ENCODE measurements around the gene PRTG.
"Not testable (repeated sequence)": the region's sequence is repeated elsewhere in the genome, so short reads cannot be mapped to it uniquely, and the experiment has no call there.

Gene PRTG

GRCh38 chr15:55737373-55737772, 5.6 kb downstream of the PRTG start:
- peaks cover 8% of the 10 kb centered on the region for H3K27me3 Mint-ChIP-seq
- no peak overlapping the region for H3K4me3 Mint-ChIP-seq
- H3K9me3 Mint-ChIP-seq: no peaks in the 10 kb centered on the region
- H3K27ac Mint-ChIP-seq: no peak overlapping the region
- ATAC-seq (ENCODE audit: low read depth) (no peak), DNase-seq (ENCODE audit: low spot score in 2 of 2) (no peak)
- no peaks in the 10 kb centered on the region for H3K4me1 Mint-ChIP-seq
- H3K36me3 Mint-ChIP-seq: no peaks in the 10 kb centered on the region

GRCh38 chr15:55736756-55737155, 6.2 kb downstream of the PRTG start:
- H3K36me3 Mint-ChIP-seq: no peaks in the 10 kb centered on the region
- H3K27ac Mint-ChIP-seq: no peak overlapping the region
- no peak for ATAC-seq (ENCODE audit: low read depth)
- H3K9me3 Mint-ChIP-seq: no peaks in the 10 kb centered on the region
- no peak overlapping the region for H3K4me3 Mint-ChIP-seq
- no peaks in the 10 kb centered on the region for H3K4me1 Mint-ChIP-seq
- H3K27me3 Mint-ChIP-seq: peaks cover 8% of the 10 kb centered on the region
- DNase-seq (ENCODE audit: low spot score in 2 of 2): no peak

DNA sequence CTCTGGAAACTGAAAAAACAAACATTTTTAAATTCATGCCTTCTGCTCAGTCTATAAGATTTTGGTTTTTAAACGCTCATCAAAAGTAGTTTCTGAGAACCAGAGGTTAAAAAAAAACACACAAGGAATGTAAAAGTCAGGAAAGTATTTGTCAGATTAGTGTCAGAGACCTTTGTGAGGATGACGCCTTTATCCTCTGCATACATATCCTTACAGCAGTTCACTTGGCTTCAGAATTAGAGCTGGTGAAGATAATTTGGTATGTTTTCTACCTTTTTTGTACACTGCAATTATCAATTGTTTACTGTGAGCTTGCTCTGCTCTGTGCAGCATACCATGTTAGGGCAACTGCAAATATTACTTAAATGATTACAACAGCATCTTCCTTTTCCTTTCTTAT, 8.3 kb downstream of the PRTG start:
- peaks cover 9% of the 10 kb centered on the region for H3K27me3 Mint-ChIP-seq
- no peak overlapping the region for H3K4me3 Mint-ChIP-seq
- ATAC-seq (ENCODE audit: low read depth): no peak
- no peak overlapping the region for H3K27ac Mint-ChIP-seq
- DNase-seq (ENCODE audit: low spot score in 2 of 2): no peak
- no peaks in the 10 kb centered on the region for H3K36me3 Mint-ChIP-seq
- H3K9me3 Mint-ChIP-seq: no peaks in the 10 kb centered on the region
- H3K4me1 Mint-ChIP-seq: no peaks in the 10 kb centered on the region

- ATAC-seq (ENCODE audit: low read depth); H3K27me3 Mint-ChIP-seq; H3K9me3 Mint-ChIP-seq; DNase-seq (ENCODE audit: low spot score in 2 of 2); H3K27ac Mint-ChIP-seq; H3K36me3 Mint-ChIP-seq; H3K4me1 Mint-ChIP-seq; H3K4me3 Mint-ChIP-seq: not testable (repeated sequence)
Observed at GRCh38 chr15:55733461-55733860, 9.5 kb downstream of the PRTG start.

- Mint-ChIP-seq H3K4me3 (no peak overlapping the region), H3K4me1 (no peaks in the 10 kb centered on the region), H3K27ac (no peak overlapping the region), H3K9me3 (peaks cover 3% of the 10 kb centered on the region), H3K27me3 (peaks cover 17% of the 10 kb centered on the region), H3K36me3 (peaks cover 7% of the 10 kb centered on the region)
- ATAC-seq (ENCODE audit: low read depth) (no peak), DNase-seq (ENCODE audit: low spot score in 2 of 2) (no peak)
Observed at GRCh38 chr15:55721554-55722185, 21.3 kb downstream of the PRTG start.

GRCh38 chr15:55715355-55716076, 27.4 kb downstream of the PRTG start:
- peaks cover 9% of the 10 kb centered on the region for H3K27me3 Mint-ChIP-seq
- no peak overlapping the region for H3K27ac Mint-ChIP-seq
- ATAC-seq (ENCODE audit: low read depth): no peak
- H3K4me1 Mint-ChIP-seq: no peaks in the 10 kb centered on the region
- no peak for DNase-seq (ENCODE audit: low spot score in 2 of 2)
- H3K9me3 Mint-ChIP-seq: no peaks in the 10 kb centered on the region
- H3K4me3 Mint-ChIP-seq: no peak overlapping the region
- peaks cover 4% of the 10 kb centered on the region for H3K36me3 Mint-ChIP-seq

- Mint-ChIP-seq H3K4me1 (no peaks in the 10 kb centered on the region), H3K27ac (no peak overlapping the region), H3K36me3 (peaks cover 3% of the 10 kb centered on the region), H3K4me3 (no peak overlapping the region), H3K27me3 (peaks cover 8% of the 10 kb centered on the region), H3K9me3 (no peaks in the 10 kb centered on the region)
- DNase-seq (ENCODE audit: low spot score in 2 of 2) (no peak), ATAC-seq (ENCODE audit: low read depth) (no peak)
Observed at GRCh38 chr15:55714064-55714463, 28.9 kb downstream of the PRTG start.

DNA sequence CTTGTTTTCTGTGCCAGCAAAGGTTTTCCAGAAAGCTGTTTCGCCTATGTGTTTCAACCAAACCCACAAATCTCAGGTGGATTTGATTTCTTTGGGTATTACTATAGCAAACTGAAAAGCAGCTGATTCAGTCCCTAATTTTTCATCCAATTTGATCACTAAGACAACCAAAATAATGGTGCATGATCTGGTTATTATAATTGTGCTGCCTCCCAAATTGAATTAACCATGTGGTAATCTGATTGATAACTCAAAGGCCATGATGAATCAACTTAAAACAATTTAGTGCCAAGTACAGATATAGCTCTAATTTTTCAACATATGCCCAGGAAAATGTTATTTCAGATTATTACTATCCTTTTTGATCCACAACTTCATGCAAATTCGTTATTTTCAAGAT, 30.6 kb downstream of the PRTG start:
- no peak for DNase-seq (ENCODE audit: low spot score in 2 of 2)
- Mint-ChIP-seq H3K4me1 (no peaks in the 10 kb centered on the region), H3K36me3 (no peaks in the 10 kb centered on the region), H3K27me3 (peaks cover 2% of the 10 kb centered on the region), H3K27ac (no peak overlapping the region), H3K4me3 (no peak overlapping the region), H3K9me3 (no peaks in the 10 kb centered on the region)
- no peak for ATAC-seq (ENCODE audit: low read depth)

DNA sequence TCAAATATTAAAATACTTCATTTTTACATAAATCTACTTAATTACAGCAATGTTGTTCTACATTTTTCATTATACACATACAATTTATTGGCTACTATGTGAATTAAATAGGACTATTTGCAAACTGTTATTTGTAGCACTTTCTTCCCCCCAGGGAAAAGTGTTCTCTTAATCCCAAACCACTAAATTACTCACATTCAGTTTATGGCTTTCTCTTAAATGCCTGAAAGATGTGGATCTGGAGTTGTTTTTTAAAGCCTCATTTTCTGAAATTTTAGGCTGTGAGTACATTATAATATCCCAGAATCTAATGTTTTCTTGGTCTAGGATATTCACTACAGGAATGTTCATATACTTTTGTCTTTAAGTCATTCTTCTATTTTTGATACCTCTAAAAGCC, 32.7 kb downstream of the PRTG start:
- no peak for DNase-seq (ENCODE audit: low spot score in 2 of 2)
- H3K9me3 Mint-ChIP-seq: peaks cover 2% of the 10 kb centered on the region
- H3K27me3 Mint-ChIP-seq: peaks cover 6% of the 10 kb centered on the region
- no peak overlapping the region for H3K27ac Mint-ChIP-seq
- no peaks in the 10 kb centered on the region for H3K4me1 Mint-ChIP-seq
- no peak for ATAC-seq (ENCODE audit: low read depth)
- no peak overlapping the region for H3K4me3 Mint-ChIP-seq
- no peaks in the 10 kb centered on the region for H3K36me3 Mint-ChIP-seq

- H3K36me3 Mint-ChIP-seq: no peaks in the 10 kb centered on the region
- DNase-seq (ENCODE audit: low spot score in 2 of 2) (no peak), ATAC-seq (ENCODE audit: low read depth) (no peak)
- peaks cover 6% of the 10 kb centered on the region for H3K27me3 Mint-ChIP-seq
- H3K4me3 Mint-ChIP-seq: no peak overlapping the region
- H3K9me3 Mint-ChIP-seq: peaks cover 2% of the 10 kb centered on the region
- no peak overlapping the region for H3K27ac Mint-ChIP-seq
- no peaks in the 10 kb centered on the region for H3K4me1 Mint-ChIP-seq
Observed at GRCh38 chr15:55709458-55709857, 33.5 kb downstream of the PRTG start.

GRCh38 chr15:55708720-55709119, 34.2 kb downstream of the PRTG start:
- Mint-ChIP-seq H3K36me3 (no peaks in the 10 kb centered on the region), H3K4me3 (no peak overlapping the region), H3K27me3 (peaks cover 6% of the 10 kb centered on the region), H3K27ac (no peak overlapping the region), H3K4me1 (no peaks in the 10 kb centered on the region), H3K9me3 (peaks cover 2% of the 10 kb centered on the region)
- DNase-seq (ENCODE audit: low spot score in 2 of 2) (no peak), ATAC-seq (ENCODE audit: low read depth) (no peak)

GRCh38 chr15:55707951-55708350, 35.0 kb downstream of the PRTG start:
- ATAC-seq (ENCODE audit: low read depth): no peak
- peaks cover 6% of the 10 kb centered on the region for H3K27me3 Mint-ChIP-seq
- no peak overlapping the region for H3K4me3 Mint-ChIP-seq
- H3K36me3 Mint-ChIP-seq: no peaks in the 10 kb centered on the region
- peaks cover 2% of the 10 kb centered on the region for H3K9me3 Mint-ChIP-seq
- no peaks in the 10 kb centered on the region for H3K4me1 Mint-ChIP-seq
- no peak overlapping the region for H3K27ac Mint-ChIP-seq
- no peak for DNase-seq (ENCODE audit: low spot score in 2 of 2)

GRCh38 chr15:55707518-55707917, 35.4 kb downstream of the PRTG start:
- DNase-seq (ENCODE audit: low spot score in 2 of 2): no peak
- no peak for ATAC-seq (ENCODE audit: low read depth)
- Mint-ChIP-seq H3K27me3 (peaks cover 6% of the 10 kb centered on the region), H3K36me3 (no peaks in the 10 kb centered on the region), H3K4me1 (no peaks in the 10 kb centered on the region), H3K9me3 (peaks cover 2% of the 10 kb centered on the region), H3K4me3 (no peak overlapping the region), H3K27ac (no peak overlapping the region)

GRCh38 chr15:55703873-55704301, 39.1 kb downstream of the PRTG start:
- Mint-ChIP-seq H3K27ac (no peak overlapping the region), H3K4me1 (no peaks in the 10 kb centered on the region), H3K36me3 (no peaks in the 10 kb centered on the region), H3K9me3 (peaks cover 2% of the 10 kb centered on the region), H3K4me3 (no peak overlapping the region), H3K27me3 (peaks cover 6% of the 10 kb centered on the region)
- DNase-seq (ENCODE audit: low spot score in 2 of 2) (no peak), ATAC-seq (ENCODE audit: low read depth) (no peak)

DNA sequence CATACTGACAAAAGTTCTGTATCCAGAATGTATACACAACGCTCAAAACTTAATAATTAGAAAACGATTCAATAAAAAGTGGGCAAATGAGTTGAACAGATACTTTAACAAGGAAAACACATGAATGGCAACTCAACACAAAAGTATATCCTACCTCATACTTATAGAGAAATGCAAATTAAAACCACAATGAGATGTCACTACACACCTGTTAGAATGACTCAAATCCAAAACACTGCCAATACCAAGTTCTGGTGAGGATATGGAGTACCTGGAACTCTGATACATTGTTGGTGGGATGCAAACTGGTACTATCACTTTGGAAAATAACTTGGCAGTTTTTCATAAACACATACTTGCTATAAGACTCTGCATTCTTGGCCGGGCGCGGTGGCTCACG, 42.1 kb downstream of the PRTG start:
- peaks cover 6% of the 10 kb centered on the region for H3K27me3 Mint-ChIP-seq
- DNase-seq (ENCODE audit: low spot score in 2 of 2): no peak
- H3K9me3 Mint-ChIP-seq: no peaks in the 10 kb centered on the region
- ATAC-seq (ENCODE audit: low read depth): no peak
- no peaks in the 10 kb centered on the region for H3K36me3 Mint-ChIP-seq
- H3K27ac Mint-ChIP-seq: no peak overlapping the region
- H3K4me3 Mint-ChIP-seq: no peak overlapping the region
- no peaks in the 10 kb centered on the region for H3K4me1 Mint-ChIP-seq
